Activated CD4-positive, alpha-beta T cell treated with anti-CD3 and anti-CD28 coated beads for 24 hours (primary cell): Measurements from ENCODE around the gene DKKL1.
"Not testable (repeated sequence)": the region's sequence is repeated elsewhere in the genome, so short reads cannot be mapped to it uniquely, and the experiment has no call there.

Experiments
- DNase-seq, 2 donors: peaks; one replicate each; pipeline ENCODE4 v3.0.0-alpha.2; 2020; ENCODE audit warnings: low read depth in 2 of 2

The DKKL1 gene

DNA sequence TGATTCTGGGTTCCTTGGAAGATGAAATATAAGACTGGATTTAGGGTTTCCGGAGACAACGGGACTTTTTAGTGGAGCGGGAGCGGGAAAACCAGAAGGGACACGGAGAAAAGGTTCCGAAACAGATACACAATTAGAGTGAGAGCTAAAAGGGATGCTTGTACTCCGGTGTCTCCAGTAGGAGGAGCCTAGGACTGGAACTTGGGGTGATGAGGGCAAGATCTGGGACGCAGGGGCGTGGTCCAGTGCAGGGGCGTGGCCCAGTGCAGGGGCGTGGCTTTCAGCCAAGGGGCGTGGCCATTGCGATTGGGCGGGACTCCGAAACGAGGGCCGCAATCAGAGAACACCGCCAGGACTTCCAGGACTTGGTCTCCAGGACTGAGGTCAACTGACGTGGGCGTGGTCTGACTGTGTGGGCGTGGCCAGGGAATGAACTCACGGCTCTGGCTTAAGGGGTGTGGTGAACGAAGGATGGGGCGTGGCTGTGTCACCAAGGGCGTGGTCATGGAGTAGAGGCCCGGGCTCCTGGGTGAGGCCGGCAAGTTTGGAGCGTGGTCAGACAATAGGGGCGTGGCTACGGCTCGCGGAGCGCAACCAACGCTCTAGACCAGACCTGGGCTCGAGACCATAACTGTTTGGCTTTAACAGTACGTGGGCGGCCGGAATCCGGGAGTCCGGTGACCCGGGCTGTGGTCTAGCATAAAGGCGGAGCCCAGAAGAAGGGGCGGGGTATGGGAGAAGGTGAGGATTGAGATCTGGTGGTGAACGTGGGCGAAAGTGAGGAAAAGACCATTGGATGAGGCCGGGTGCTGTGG, at the start of gene DKKL1:
Gene DKKL1, plus strand, starts transcription at position 610 of the 815 bp plus-strand sequence. Its CDS starts 122 bp downstream, at position 732.
- peak; percentile 42 to 78 for DNase-seq

DNA sequence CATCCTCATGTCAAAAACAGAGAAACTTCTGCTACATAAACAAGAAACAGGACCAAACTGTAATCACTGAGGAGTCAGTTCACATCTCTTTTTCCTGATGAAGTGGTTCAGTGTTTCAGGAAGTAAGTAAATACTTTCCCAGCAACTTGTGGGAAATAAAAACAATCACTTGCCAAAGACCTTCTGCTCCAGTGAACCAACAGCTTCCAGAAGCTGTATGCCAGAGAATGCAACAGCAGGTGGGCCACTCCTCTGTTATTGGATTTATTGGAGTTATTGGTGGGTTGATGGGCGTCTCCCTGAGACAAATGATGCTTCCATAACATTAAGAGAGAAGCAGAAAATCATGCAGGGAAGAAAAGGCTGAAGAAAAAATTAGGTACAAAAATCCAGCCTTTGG, 48.6 kb upstream of the DKKL1 start:
- no peak for DNase-seq

DNA sequence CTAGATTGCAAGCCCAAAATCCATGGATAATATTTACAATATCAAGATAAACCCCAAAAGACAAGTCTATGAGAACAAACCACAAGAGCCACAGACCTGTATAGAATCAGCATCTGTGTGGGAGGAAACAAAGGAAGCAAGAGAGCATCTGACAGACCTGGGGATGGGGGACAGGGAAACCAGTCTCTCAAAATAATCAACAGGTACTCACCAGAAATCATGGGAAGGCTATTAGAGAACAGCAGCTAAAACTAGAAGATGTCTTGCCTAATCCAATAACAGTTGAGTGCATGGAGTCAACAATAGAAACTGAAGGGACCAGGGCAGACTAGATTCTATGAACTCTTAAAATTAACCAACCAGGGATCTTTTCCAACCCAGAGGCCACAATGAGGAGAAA, 47.4 kb upstream of the DKKL1 start:
- DNase-seq: no peak

DNA sequence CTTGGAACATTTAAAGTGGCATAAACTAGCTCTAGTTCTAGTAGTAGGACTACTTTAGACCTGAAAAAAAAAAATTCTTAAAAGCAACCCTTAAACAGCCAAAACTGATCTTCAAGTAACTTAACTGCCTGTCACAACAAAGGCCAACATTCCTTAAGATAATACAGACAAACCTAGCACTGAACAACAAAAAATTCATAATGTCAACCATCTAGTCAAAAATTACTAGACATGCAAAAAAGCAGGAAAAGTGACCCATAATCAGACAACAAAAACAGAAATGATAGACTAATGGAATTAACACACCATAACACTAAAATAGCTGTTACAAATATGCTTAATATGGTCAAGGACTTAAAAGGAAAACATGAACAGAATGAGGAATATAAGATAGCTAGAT, 45.4 kb upstream of the DKKL1 start:
- DNase-seq: no peak

DNA sequence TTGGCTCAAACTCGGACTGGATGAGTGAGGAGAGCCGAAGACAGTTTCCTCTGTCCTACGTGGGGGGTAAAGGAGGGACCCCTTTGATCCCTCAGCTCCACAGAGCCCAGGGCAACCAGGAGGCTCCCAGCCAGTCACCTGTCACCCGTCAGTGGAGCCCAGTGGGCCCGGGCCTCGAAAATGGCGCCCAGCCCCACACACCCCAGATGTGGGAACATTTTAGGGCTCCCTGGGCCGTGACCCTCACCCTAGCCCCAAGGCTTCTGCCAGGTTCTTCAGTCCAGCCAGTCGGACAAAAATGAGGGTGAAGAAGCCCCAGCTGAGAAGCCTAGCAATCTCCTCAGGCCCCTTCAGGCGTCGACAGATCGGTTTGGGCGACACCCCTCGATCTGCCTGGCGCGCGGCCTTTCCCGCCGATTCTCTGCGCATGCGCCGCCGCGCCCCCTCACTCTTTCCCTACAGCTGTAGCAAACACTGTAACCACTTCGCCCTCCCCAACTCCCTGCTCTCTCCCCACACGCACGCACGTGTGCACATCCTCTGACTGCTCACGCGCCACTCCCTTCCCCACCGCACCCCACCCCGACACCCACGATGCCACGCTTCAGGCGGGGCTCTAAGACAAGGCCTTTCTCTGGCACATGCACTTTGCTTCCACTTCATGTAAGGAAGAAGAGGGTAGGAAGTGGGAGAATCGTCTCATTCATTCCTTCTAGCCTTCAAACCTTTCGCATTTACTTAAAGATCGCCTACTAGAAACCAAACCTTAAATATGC, 38.7 kb upstream of the DKKL1 start, which contains the start of gene SLC6A16:
Gene SLC6A16, minus strand, starts transcription at position 391 of the 776 bp plus-strand sequence. CDS start 13,844 bp downstream, outside the sequence.
- DNase-seq: no peak

DNA sequence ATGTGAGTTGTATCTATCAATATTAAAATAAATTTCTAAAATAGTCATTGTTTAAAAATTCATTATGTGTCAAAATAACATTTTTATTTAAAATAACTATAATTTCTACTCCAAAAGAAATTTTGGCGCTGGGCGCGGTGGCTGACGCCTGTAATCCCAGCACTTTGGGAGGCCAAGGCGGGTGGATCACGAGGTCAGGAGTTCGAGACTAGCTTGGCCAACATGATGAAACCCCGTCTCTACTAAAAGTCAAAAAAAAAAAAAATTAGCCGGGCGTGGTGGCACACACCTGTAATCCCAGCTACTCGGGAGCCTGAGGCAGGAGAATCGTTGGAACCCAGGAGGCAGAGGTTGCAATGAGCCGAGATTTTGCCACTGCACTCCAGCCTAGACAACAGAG, 37.9 kb upstream of the DKKL1 start:
- DNase-seq: not testable (repeated sequence)

DNA sequence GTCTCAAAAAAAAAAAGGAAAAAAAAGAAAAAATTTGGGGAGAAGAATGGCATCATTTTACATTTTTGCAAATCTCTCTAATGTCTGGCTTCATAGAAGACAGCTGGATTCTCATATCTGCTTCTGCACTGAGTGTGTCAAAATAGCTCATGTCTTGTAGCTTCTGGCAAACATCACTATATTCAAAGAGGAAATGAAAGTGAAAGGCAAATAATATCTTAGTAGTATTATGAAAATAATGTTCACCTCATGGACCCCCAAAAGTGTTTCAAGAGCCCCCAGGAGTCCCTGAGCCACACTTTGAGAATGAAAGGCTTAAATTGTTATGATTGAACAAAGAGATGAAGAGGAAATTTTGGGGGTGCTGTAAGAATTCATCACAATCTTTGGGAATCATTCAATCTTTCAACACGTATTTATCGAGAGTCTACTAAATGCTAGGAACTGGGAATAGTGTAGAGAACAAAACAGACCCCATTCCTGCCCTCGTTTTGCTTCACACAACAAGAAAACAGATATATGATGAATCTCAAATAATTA, 37.4 kb upstream of the DKKL1 start:
- DNase-seq: no peak

DNA sequence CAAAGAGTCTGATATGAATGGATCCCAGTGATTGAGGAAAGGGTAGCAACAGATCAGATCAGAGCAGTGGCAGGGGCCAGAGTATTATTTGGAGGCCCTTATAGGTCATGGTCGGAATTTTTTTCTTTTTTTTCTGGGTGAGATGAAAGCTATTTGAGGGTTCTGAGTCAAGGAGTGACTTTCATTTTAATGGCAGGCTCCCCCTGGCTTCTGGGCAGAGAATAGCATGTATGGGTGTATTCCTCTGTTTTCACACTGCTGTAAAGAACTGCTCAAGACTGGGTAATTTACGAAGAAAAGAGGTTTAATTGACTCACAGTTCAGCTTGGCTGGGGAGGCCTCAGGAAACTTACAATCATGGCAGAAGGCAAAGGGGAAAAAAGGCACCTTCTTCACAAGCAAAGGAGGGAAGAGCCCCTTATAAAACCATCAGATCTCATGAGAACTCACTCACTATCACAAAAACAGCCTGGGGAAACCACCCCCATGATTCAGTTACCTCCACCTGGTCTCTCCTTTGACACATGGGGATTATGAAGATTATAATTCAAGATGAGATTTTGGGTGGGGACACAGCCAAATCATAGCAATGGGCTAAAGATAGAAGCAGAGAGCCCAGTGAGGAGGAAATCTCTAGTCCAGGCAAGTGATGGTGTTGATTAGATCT, 35.7 kb upstream of the DKKL1 start:
- DNase-seq: peak in 1 of 2 donors; percentile 40

DNA sequence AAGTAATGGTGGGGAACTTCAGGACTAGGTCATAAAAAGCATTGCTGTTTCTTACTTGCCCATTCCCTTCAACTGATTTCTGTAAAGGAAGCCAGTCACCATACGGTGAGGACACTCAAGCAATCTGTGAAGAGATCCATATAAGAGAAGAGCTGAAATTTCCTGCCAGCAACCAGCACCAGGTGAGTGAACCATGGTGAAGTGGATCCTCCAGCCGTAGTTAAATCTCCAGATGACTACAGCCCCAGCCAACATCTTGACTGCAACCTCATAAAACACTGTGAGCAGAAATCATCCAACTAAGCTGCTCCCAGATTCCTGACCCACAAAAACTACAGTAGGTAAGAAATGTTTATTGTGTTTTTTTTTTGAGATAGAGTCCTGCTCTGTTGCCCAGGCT, 34.9 kb upstream of the DKKL1 start:
- DNase-seq: no peak

DNA sequence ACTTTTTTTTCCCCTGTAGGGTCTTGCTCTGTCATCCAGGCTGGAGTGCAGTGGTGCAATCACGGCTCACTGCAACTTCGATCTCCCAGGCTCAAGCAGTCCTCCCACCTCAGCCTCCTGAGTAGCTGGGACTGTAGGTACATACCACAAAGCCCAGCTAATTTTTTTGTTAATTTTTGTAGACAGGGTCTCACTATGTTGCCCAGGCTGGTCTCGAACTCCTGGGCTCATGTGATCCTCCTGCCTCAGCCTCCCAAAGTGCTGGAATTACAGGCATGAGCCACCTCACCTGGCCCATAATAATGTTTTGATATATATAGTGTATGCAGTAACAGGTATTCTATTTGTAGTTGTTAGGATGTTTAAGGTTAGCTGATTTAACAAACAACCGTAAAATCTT, 32.5 kb upstream of the DKKL1 start:
- not testable (repeated sequence) for DNase-seq

DNA sequence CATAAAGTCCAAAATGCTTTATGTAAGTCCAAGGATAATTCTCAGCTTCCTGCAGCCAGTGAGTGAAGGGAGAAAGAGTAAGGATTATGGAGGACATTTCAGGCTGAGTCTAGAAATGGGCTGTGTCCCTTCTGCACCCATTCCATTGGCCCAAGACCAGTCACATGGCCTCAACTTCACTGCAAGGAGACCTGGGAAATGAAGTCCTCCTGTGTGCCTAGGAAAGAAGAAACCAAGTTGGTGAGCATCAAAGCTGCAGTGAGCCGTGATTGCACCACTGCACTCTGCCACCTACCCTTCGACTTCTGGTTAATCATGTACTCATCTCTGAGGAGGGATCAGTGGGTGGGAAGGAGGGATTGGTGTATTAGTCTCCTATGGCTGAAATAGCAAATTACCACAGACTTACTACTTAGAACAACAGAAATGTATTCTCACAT, 32.0 kb upstream of the DKKL1 start:
- DNase-seq: peak; percentile 25 to 41

DNA sequence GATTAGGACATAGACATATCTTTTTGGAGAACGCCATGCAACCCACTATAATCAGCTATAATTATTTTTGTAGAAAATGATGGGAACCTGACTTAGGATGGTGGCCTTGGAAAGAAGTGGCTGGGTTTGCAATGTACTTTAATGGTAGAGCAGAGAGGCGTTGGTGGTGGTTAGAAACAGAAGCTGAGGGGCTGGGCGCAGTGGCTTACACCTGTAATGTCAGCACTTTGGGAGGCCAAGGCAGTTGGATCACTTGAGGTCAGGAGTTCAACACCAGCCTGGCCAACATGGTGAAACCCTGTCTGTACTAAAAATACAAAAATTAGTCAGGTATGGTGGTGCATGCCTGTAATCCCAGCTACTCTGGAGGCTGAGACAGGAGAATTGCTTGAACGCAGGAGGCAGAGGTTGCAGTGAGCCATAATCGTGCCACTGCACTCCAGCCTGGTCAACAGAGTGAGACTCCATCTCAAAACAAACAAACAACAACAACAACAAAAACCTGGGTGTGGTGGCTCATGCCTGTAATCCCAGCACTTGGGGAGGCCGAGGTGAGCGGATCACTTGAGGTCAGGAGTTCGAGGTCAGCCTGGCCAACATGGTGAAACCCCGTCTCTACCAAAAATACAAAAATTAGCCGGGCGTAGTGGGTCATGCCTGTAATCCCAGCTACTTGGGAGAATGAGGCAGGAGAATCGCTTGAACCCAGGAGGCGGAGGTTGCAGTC, 30.8 kb upstream of the DKKL1 start:
- DNase-seq: not testable (repeated sequence)

DNA sequence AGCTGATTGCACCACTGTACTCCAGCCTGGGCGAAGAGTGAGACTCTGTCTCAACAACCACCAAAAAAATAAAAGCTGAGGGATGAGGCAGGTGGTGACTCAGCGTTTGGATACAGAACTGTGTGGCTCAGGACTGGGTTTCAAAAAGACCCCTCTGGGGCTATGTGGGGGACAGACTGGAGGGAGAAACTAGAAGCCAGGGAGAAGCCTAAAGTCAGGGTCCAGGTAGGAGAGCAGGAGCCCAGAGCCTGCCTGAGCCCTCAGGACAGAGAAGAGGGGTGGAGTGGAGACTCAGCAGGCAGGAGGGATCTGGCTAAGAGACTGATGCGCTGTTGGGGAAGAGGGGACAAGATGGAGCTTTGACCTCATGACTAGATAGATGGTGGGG, 30.3 kb upstream of the DKKL1 start:
- no peak for DNase-seq

DNA sequence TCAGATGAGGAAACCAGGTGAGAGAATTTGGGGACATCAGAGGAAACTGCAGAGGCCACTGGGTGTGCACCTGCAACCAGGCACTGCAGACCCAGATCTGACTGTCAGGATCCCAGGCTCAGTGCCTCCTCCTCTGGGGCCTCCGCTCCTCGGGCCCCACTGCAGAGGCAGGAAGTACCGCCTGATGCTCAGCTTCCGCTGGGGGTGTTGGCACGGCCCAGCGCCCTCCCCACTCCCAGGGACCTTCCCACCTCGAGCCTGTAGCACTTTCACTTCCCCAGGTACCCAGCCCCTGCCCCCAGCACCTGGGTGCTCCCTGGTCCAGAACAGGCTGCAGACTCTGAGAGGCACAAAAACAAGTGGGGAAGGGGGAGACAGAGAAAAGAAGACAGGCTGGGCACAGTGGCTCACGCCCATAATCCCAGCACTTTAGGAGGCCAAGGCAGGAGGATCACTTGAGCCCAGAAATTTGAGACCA, 29.8 kb upstream of the DKKL1 start:
- peak; percentile 39 to 48 for DNase-seq

DNA sequence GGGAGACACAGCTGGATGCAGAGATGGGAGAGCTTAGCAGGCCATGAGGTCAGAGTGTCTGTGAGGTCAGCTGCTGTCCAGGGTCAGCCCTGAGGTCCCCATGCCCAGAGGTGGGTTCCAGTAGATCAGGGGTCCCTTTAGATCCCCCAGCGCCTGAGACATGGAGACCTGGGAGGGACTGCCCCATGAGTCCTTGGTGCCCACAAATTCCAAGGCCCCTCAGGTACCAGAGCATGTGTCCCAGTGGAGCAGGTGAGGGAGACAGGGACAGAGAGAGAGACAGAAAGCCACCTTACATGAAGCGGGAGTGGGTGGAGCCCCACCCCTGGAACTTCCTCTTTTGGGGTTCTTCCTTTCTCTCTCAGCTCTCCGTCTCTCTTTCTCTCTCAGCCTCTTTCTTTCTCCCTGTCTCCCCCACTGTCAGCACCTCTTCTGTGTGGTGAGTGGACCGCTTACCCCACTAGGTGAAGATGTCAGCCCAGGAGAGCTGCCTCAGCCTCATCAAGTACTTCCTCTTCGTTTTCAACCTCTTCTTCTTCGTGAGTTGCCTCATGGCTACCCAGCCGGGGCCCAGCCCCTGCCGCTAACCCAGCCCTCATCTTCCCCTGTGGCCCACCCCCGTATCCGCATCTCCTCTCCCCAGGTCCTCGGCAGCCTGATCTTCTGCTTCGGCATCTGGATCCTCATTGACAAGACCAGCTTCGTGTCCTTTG, 28.4 kb upstream of the DKKL1 start, which contains the start of gene CD37:
Gene CD37, plus strand, starts transcription at position 336 of the 713 bp plus-strand sequence. Its CDS starts 135 bp downstream, at position 471.
- peak; percentile 28 to 37 for DNase-seq

DNA sequence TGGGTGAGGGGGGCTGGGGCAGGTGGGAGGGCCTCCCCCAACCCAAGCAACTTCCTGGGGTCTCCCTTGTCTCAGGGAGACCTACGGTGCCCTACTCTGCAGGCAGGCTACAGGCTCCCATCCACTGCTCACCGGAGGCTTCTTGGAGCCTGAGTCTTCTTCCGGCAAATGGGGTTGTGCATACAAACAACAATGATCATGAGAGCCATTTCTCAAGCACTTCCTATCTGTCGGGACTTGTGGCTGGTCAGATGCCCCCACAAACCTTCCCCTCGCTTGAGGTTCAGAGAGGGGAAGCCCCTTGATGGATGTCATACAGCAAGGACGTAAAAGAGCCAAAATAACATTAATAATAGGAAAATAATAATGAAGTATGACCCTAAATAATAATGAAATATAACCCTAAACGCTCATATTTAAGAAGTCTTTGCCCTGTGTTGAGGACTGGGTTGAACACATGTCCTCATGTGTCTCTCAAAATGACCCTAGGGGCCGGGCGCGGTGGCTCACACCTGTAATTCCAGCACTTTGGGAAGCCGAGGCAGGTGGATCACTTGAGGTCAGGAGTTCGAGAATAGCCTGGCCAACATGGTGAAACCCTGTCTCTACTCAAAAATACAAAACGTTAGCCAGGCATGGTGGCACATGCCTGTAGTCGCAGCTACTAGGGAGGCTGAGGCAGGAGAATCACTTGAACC, 27.7 kb upstream of the DKKL1 start:
- no peak for DNase-seq

DNA sequence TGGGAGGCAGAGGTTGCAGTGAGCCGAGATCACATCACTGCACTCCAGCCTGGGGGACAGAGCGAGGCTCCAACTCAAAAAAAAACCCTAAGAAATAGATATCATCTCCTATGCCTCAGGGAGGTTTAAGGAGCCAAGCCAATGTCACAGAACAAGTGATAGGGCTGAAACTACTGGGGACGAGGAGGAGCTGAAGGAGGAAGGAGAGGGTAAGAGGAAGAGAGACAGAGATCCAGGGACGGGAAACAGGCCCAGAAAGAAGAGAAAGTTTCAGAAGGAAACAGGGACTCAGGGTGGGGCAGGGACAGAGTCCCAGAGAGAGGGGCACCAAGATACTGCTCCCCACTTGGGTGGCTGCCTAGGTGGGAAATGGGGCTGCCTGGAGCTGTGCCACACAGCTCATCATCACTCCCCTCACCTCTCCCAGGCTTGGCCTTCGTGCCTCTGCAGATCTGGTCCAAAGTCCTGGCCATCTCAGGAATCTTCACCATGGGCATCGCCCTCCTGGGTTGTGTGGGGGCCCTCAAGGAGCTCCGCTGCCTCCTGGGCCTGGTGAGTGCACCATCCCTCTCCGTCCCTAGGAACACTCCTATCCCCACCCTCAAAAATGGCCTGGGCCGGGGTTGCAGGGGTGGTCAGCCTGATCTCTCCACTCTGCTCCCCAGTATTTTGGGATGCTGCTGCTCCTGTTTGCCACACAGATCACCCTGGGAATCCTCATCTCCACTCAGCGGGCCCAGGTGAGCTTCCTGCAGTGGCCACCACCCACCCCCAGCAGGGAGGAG, 27.0 kb upstream of the DKKL1 start:
- DNase-seq: no peak

DNA sequence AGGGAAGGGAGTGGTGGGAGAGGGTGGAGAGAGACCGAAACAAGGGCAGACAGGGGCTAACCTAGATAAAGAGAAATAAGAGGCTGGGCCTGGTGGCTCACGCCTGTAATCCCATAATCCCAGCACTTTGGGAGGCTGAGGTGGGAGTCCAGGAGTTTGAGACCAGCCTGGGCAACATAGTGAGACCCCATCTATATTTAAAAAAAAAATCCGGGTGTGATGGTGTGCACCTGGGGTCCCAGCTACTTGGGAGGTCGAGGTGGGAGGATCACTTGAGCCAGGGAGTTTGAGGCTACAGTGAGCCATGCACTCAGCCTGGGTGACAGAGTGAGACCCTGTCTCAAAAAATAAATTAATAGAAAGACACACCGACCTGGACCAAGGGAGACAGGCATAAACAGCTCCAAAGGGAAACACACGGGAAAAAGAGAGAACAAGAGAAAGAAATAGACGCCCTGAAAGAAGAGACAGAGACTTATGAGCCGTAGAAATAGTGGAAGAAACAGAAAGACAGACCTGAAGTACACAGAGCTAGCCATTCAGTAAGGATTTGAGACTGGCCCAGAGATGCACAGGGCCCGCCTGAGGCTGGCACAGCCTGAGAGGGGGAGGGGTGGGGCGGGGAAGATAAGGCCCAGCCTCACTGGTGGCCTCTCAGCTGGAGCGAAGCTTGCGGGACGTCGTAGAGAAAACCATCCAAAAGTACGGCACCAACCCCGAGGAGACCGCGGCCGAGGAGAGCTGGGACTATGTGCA, 26.2 kb upstream of the DKKL1 start:
- DNase-seq: no peak
